ENCODE measurements around the gene SYP. TPM values are rescaled to one million over a fixed set of nuclear protein-coding genes. Genes with fewer than 3 reads are reported as not detected.
A peak's percentile ranks its signal among the peaks of the same experiment; 100 is the strongest.

SYP gene
- total RNA-seq, 1 donor from 2014 or later = 0.82 TPM

DNA sequence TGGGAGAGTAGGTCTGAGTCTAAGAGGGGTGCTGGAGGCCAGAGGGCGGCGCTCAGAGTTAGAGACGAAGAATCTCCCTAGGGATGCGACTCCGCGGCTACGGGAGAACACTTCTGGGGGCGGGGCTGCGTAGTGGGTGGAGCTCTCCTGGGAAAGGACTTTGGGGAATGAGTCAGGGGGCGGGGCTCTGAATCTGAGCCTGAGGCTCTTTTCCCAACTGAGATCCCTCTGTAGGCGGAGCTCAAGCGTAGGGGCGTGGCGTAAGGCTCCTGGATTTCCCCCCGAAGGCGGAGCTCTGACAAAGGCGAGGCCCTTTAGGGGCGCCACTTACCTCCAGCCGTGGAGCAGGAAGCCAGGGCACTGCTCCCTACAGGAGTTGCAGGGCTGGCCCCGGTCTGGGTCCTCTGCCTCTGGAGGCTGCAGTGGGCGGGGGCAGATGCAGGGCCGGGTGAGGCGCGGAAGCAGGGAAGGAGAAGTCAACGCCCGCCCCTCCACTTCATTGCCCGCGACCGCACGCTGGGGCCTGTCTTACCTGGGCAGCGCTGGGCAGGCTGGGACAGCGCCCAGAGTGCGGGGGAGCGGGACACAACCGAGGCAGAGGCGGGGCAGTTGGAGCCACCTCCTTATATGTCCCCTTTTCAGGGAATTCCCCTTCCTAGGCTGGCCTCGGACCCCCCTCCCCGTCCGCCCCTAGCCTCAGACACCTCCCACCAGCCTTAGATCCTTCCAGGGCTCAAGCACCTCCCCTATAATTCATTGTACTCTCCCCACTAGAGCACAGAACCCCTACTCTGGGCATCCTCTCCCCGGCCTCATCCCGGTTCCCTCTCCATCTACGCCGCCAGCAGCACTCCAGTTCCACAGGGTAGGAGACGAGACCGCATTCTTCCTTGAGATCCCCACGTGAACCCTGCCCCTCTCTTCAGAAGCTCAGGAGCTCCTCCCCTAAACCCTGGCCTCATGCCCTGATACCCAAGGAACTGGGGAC, 15.4 kb downstream of the SYP start:
- H3K27ac Mint-ChIP-seq = peak overlapping the region; percentile 82
- H3K9me3 Mint-ChIP-seq = no peaks in the 10 kb centered on the region
- intact Hi-C loops (cut with micrococcal nuclease) = no loop called here
- ATAC-seq (ENCODE audit: low read depth) (peak; percentile 54), DNase-seq (peak; percentile 24)
- H3K27me3 Mint-ChIP-seq = no peaks in the 10 kb centered on the region
- H3K36me3 Mint-ChIP-seq (ENCODE audit: low read depth) = peaks cover 18% of the 10 kb centered on the region
- H3K4me3 Mint-ChIP-seq = peak overlapping the region; percentile 79
- peaks cover 21% of the 10 kb centered on the region for H3K4me1 Mint-ChIP-seq
- no peak for TF ChIP-seq CTCF (IDR thresholded peaks at IDR 0.05)
- CTCF ChIA-PET = no interaction called here
- POLR2A ChIA-PET = interaction anchor here (0.6 to 1.6 kb wide), 5 partner anchors 12 to 105 kb away, joined by 3 to 7 read pairs (median 4); partner anchors contain the start of gene WDR45

DNA sequence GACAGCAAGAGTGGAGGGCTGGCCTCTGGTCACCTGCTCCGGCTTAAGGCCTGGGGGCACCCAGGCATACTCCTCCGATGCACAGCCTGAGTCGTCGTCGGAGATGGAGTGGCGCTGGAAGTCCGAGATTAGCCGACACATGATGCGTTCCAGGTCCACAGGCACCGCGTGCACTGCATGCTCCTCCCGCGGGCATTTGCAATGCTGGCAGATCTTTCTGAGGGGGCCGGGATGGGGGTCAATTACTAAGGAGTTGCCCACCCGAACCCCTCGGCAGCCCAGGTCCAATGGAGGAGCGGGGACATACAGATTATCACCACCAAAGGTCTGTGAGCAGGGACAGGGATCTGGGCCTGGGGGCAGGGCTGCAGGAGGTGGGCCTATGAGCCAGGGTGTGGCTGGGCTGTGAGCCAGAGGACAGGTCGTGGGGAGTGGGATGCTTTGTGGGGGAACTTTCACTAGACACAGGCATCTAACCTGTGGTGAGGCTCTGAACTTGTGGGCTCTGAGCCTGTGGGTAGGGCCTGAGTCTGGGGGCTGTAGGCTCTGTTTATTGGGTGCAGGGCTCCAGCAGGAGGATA, 16.2 kb downstream of the SYP start:
- peaks cover 26% of the 10 kb centered on the region for H3K36me3 Mint-ChIP-seq (ENCODE audit: low read depth)
- no peak for TF ChIP-seq CTCF (IDR thresholded peaks at IDR 0.05)
- H3K27me3 Mint-ChIP-seq = no peaks in the 10 kb centered on the region
- peak overlapping the region; percentile 79 for H3K4me3 Mint-ChIP-seq
- H3K9me3 Mint-ChIP-seq = no peaks in the 10 kb centered on the region
- ATAC-seq (ENCODE audit: low read depth) = no peak
- no peak overlapping the region for H3K27ac Mint-ChIP-seq
- no peak for DNase-seq
- intact Hi-C loops (cut with micrococcal nuclease) = no loop called here
- H3K4me1 Mint-ChIP-seq = peaks cover 18% of the 10 kb centered on the region
- ChIA-PET CTCF (no interaction called here), POLR2A (interaction anchor here (0.6 to 1.6 kb wide), 3 partner anchors 17 to 104 kb away, joined by 3 to 7 read pairs (median 6); partner anchors contain the start of gene WDR45)

DNA sequence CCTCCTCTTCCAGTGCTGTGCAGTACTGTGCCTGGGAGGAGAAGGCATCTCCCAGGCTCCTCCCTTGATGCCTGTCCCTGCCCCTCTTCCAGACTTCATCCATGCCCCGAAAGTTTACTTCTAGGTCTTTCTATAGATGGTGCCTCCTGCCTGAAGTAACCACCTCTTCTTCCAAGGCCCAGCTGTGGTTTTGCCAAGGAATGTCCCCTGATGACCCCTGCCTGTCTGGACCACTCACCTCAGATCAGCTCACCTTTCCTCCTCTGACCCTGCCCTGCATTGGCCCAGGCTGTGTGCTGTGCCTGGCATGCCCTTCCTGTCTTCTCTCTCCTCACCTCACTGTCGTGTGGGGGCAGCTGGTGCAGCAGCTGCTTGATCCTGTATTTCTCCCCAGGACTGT, 20.6 kb downstream of the SYP start:
- H3K4me3 Mint-ChIP-seq = no peak overlapping the region
- no peak for TF ChIP-seq CTCF (IDR thresholded peaks at IDR 0.05)
- H3K36me3 Mint-ChIP-seq (ENCODE audit: low read depth) = peaks cover 55% of the 10 kb centered on the region
- DNase-seq (no peak), ATAC-seq (ENCODE audit: low read depth) (no peak)
- no peaks in the 10 kb centered on the region for H3K27me3 Mint-ChIP-seq
- H3K9me3 Mint-ChIP-seq = no peaks in the 10 kb centered on the region
- intact Hi-C loops (cut with micrococcal nuclease) = no loop called here
- ChIA-PET POLR2A (interaction anchor here (0.5 to 1.6 kb wide), 2 partner anchors 8 to 13 kb away, joined by 4 to 6 read pairs; partner anchors contain the start of gene PLP2), CTCF (no interaction called here)
- H3K27ac Mint-ChIP-seq = no peak overlapping the region
- peaks cover 19% of the 10 kb centered on the region for H3K4me1 Mint-ChIP-seq

- Mint-ChIP-seq H3K9me3 (no peaks in the 10 kb centered on the region), H3K27me3 (no peaks in the 10 kb centered on the region), H3K36me3 (ENCODE audit: low read depth) (peaks cover 59% of the 10 kb centered on the region), H3K4me3 (no peak overlapping the region), H3K4me1 (peaks cover 14% of the 10 kb centered on the region), H3K27ac (no peak overlapping the region)
- ChIA-PET CTCF (no interaction called here), POLR2A (no interaction called here)
- intact Hi-C loops (cut with micrococcal nuclease) = no loop called here
- TF ChIP-seq CTCF (IDR thresholded peaks at IDR 0.05) = no peak
- ATAC-seq (ENCODE audit: low read depth) (no peak), DNase-seq (no peak)
Observed at GRCh38 chrX:49178537-49178936, 21.5 kb downstream of the SYP start.

DNA sequence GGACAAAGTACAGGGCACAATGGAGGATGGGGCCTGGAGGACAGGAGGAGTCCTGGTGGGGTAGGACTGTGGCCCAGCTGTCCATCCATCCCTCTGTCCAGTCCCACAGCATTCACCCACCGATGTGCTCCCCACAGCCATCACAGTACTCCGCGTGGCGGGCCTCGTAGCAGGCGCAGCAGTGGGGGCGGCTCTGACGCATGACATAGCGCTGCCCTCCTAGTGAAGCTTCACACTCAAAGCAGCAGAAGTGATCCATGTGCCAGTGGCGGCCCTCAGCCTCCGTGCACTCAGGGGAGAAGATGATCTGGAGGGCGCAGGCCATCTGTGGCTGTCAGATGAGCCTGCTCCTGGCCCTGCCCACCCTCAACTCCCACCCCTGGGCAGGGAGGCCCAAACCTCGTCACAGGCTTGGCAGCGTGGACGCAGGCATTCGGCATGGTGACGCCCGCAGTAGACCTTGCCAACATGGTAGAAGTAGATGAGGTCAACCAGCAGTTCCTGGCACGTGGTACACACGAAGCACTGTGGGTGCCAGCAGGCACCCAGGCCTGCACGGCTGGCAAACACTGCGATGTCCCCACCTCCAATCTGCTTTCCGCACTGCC, 22.0 kb downstream of the SYP start:
- H3K27me3 Mint-ChIP-seq = no peaks in the 10 kb centered on the region
- ChIA-PET CTCF (no interaction called here), POLR2A (no interaction called here)
- intact Hi-C loops (cut with micrococcal nuclease) = no loop called here
- H3K4me3 Mint-ChIP-seq = no peak overlapping the region
- H3K27ac Mint-ChIP-seq = no peak overlapping the region
- peaks cover 20% of the 10 kb centered on the region for H3K4me1 Mint-ChIP-seq
- ATAC-seq (ENCODE audit: low read depth) (no peak), DNase-seq (no peak)
- H3K36me3 Mint-ChIP-seq (ENCODE audit: low read depth) = peaks cover 58% of the 10 kb centered on the region
- TF ChIP-seq CTCF (IDR thresholded peaks at IDR 0.05) = no peak
- no peaks in the 10 kb centered on the region for H3K9me3 Mint-ChIP-seq
